Gastroesophageal sphincter (tissue), 3 donors: ENCODE measurements around the gene GRIA4.

ENCODE experiments used
- CTCF ChIP-seq, 4 experiments: fragments of 200-600 bp in 2 of 4; fragments of 450-650 bp in 2 of 4; sonication (generic) in 1 of 4; IDR thresholded peaks; one replicate each; pipeline ENCODE4 v1.5.1; 2017 to 2019; ENCODE audit warnings: antibody characterized with exemption in 4 of 4, mild to moderate bottlenecking in 2 of 4, moderate library complexity in 2 of 4
- EP300 ChIP-seq: sonication (generic); formaldehyde crosslinking; IDR thresholded peaks from one replicate; pipeline ENCODE4 v1.6.1; 2017; ENCODE audit warnings: antibody characterized with exemption, mild to moderate bottlenecking
- POLR2A ChIP-seq, 2 donors: fragments of 450-650 bp; IDR thresholded peaks; one replicate each; pipeline ENCODE4 v1.6.1; 2017; ENCODE audit warnings: antibody characterized with exemption in 2 of 2, mild to moderate bottlenecking in 2 of 2, moderate library complexity in 1 of 2
- POLR2AphosphoS5 ChIP-seq: sonication (generic); formaldehyde crosslinking; IDR thresholded peaks from one replicate; pipeline ENCODE4 v1.6.1; 2017; ENCODE audit warnings: antibody characterized with exemption

- TF ChIP-seq CTCF (IDR thresholded peaks at IDR 0.05) (no peak), POLR2A (IDR thresholded peaks at IDR 0.05) (no peak), POLR2AphosphoS5 (no peak), EP300 (no peak)
Observed at GRCh38 chr11:105897161-105897560, 287.3 kb downstream of the GRIA4 start.
